ENCODE measurements around the gene ATP8A1.

The ATP8A1 gene

DNA sequence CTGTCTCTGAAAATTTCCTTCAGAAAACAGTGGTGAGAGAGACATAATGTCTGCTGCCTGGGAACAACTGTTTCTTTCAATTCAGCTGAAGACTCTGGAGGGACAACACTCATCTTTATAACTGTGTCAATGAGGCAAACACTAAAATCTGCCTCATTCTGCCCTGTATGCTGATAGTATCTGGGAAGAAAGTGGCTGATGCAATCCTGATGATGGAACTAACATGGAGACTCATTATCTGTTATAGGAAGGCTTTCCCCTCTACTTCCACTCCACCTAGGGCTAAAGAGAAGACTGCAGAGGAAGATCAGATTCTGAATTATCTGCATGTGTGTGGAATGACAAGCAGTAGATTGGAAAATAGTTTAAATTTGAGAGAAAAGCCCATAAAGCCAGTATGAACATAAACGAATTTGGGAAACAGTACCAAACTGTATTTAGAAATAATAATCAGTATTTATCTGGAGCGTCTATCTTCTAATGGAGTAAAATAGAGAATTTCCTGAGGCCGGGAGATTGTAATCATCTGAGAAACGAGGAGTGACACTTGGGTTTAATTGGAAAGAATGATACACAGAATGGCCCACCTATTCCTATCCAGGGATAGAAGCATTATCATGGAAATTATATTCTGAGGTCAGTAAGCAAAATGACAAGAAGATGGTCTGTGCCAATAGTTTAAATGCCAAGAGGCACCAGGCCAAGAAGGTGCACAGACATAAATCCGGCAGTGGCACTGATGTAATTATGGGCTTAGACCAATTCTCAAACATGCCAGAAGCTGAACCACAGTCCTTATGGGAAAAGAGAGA is 174.2 kb downstream of the ATP8A1 start:
- Histone ChIP-seq H3K4me1 (ENCODE audit: insufficient read depth, insufficient read length) (peaks cover 3% of the 10 kb centered on the region), H3K36me3 (ENCODE audit: insufficient read depth, insufficient read length, low read length) (no peaks in the 10 kb centered on the region), H3K27me3 (ENCODE audit: insufficient read depth, insufficient read length) (no peaks in the 10 kb centered on the region), H3K9ac (ENCODE audit: insufficient read length, low read depth) (no peak overlapping the region), H3K4me3 (ENCODE audit: insufficient read length, low read depth) (no peak overlapping the region), H3K9me3 (ENCODE audit: insufficient read depth, low read length) (no peaks in the 10 kb centered on the region)
- no peak for DNase-seq (ENCODE audit: low read depth, low spot score)
- TF ChIP-seq SUZ12 (IDR thresholded peaks at IDR 0.05; ENCODE audit: extremely low read depth, insufficient read depth, insufficient read length) (no peak), ZNF274 (IDR thresholded peaks at IDR 0.05; ENCODE audit: low read depth, low read length) (no peak), YY1 (IDR thresholded peaks at IDR 0.05; ENCODE audit: insufficient read depth, insufficient read length) (no peak)

DNA sequence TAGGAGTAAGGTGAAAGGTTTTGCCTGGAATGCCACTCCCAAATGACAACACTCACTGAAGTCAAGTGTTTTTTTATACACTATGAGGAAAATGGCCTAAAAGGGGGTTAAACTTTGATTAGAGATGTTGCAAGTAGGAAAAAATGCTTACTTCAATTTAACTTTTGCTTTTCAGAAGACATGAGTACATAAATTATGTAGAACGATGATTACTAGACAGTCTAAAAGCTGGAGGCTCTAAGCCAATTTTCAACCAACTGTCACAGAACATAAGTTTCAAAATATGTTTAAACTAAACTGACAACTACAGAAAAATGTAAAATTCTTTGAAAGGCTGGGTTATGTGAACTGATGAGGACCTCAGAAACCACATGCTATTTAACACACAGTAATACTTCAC is 176.2 kb downstream of the ATP8A1 start:
- DNase-seq (ENCODE audit: low read depth, low spot score): no peak
- TF ChIP-seq SUZ12 (IDR thresholded peaks at IDR 0.05; ENCODE audit: extremely low read depth, insufficient read depth, insufficient read length): no peak
- TF ChIP-seq ZNF274 (IDR thresholded peaks at IDR 0.05; ENCODE audit: low read depth, low read length): no peak
- Histone ChIP-seq H3K36me3 (ENCODE audit: insufficient read depth, insufficient read length, low read length) (no peaks in the 10 kb centered on the region), H3K27me3 (ENCODE audit: insufficient read depth, insufficient read length) (no peaks in the 10 kb centered on the region), H3K9me3 (ENCODE audit: insufficient read depth, low read length) (no peaks in the 10 kb centered on the region), H3K9ac (ENCODE audit: insufficient read length, low read depth) (no peak overlapping the region), H3K4me1 (ENCODE audit: insufficient read depth, insufficient read length) (peaks cover 3% of the 10 kb centered on the region), H3K4me3 (ENCODE audit: insufficient read length, low read depth) (no peak overlapping the region)

GRCh38 chr4:42480281-42480680 is 176.6 kb downstream of the ATP8A1 start:
- no peaks in the 10 kb centered on the region for H3K9me3 ChIP-seq (ENCODE audit: insufficient read depth, low read length)
- TF ChIP-seq ZNF274 (IDR thresholded peaks at IDR 0.05; ENCODE audit: low read depth, low read length) (no peak), SUZ12 (IDR thresholded peaks at IDR 0.05; ENCODE audit: extremely low read depth, insufficient read depth, insufficient read length) (no peak), YY1 (IDR thresholded peaks at IDR 0.05; ENCODE audit: insufficient read depth, insufficient read length) (no peak)
- H3K9ac ChIP-seq (ENCODE audit: insufficient read length, low read depth): no peak overlapping the region
- no peak overlapping the region for H3K4me3 ChIP-seq (ENCODE audit: insufficient read length, low read depth)
- no peaks in the 10 kb centered on the region for H3K36me3 ChIP-seq (ENCODE audit: insufficient read depth, insufficient read length, low read length)
- no peaks in the 10 kb centered on the region for H3K27me3 ChIP-seq (ENCODE audit: insufficient read depth, insufficient read length)
- H3K4me1 ChIP-seq (ENCODE audit: insufficient read depth, insufficient read length): peaks cover 3% of the 10 kb centered on the region
- no peak for DNase-seq (ENCODE audit: low read depth, low spot score)

GRCh38 chr4:42478946-42479345 is 178.0 kb downstream of the ATP8A1 start:
- Histone ChIP-seq H3K4me3 (ENCODE audit: insufficient read length, low read depth) (no peak overlapping the region), H3K27me3 (ENCODE audit: insufficient read depth, insufficient read length) (no peaks in the 10 kb centered on the region), H3K36me3 (ENCODE audit: insufficient read depth, insufficient read length, low read length) (no peaks in the 10 kb centered on the region), H3K4me1 (ENCODE audit: insufficient read depth, insufficient read length) (peaks cover 3% of the 10 kb centered on the region), H3K9me3 (ENCODE audit: insufficient read depth, low read length) (no peaks in the 10 kb centered on the region), H3K9ac (ENCODE audit: insufficient read length, low read depth) (no peak overlapping the region)
- no peak for DNase-seq (ENCODE audit: low read depth, low spot score)
- TF ChIP-seq ZNF274 (IDR thresholded peaks at IDR 0.05; ENCODE audit: low read depth, low read length) (no peak), SUZ12 (IDR thresholded peaks at IDR 0.05; ENCODE audit: extremely low read depth, insufficient read depth, insufficient read length) (no peak), YY1 (IDR thresholded peaks at IDR 0.05; ENCODE audit: insufficient read depth, insufficient read length) (no peak)

DNA sequence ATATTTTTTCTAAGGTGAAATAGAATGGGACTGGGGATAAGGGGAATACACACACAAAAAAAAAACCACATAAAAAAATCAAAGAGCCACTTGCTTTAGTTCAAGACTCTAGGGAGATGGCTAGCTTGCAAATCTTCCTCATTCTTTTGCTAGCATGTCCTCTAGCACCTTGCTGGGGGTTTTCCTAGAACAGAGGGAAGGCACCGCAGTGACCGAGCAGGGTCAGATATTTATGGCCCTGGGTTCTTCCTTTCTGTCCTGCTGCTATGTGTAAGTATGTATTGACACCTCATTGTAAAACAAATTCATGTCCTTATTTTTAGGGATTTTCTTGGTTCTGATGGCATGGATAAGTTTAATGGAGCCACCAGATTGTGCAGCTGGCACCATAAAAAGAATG is 178.4 kb downstream of the ATP8A1 start:
- H3K27me3 ChIP-seq (ENCODE audit: insufficient read depth, insufficient read length): no peaks in the 10 kb centered on the region
- H3K9ac ChIP-seq (ENCODE audit: insufficient read length, low read depth): no peak overlapping the region
- no peak for DNase-seq (ENCODE audit: low read depth, low spot score)
- H3K36me3 ChIP-seq (ENCODE audit: insufficient read depth, insufficient read length, low read length): no peaks in the 10 kb centered on the region
- no peak overlapping the region for H3K4me3 ChIP-seq (ENCODE audit: insufficient read length, low read depth)
- no peaks in the 10 kb centered on the region for H3K9me3 ChIP-seq (ENCODE audit: insufficient read depth, low read length)
- TF ChIP-seq YY1 (IDR thresholded peaks at IDR 0.05; ENCODE audit: insufficient read depth, insufficient read length) (no peak), ZNF274 (IDR thresholded peaks at IDR 0.05; ENCODE audit: low read depth, low read length) (no peak), SUZ12 (IDR thresholded peaks at IDR 0.05; ENCODE audit: extremely low read depth, insufficient read depth, insufficient read length) (no peak)
- peaks cover 3% of the 10 kb centered on the region for H3K4me1 ChIP-seq (ENCODE audit: insufficient read depth, insufficient read length)

GRCh38 chr4:42474406-42474805 is 182.5 kb downstream of the ATP8A1 start:
- Histone ChIP-seq H3K4me3 (ENCODE audit: insufficient read length, low read depth) (no peak overlapping the region), H3K4me1 (ENCODE audit: insufficient read depth, insufficient read length) (no peaks in the 10 kb centered on the region), H3K27me3 (ENCODE audit: insufficient read depth, insufficient read length) (no peaks in the 10 kb centered on the region), H3K9ac (ENCODE audit: insufficient read length, low read depth) (no peak overlapping the region), H3K9me3 (ENCODE audit: insufficient read depth, low read length) (no peaks in the 10 kb centered on the region), H3K36me3 (ENCODE audit: insufficient read depth, insufficient read length, low read length) (no peaks in the 10 kb centered on the region)
- DNase-seq (ENCODE audit: low read depth, low spot score): no peak
- TF ChIP-seq YY1 (IDR thresholded peaks at IDR 0.05; ENCODE audit: insufficient read depth, insufficient read length): no peak
- TF ChIP-seq ZNF274 (IDR thresholded peaks at IDR 0.05; ENCODE audit: low read depth, low read length): no peak
- TF ChIP-seq SUZ12 (IDR thresholded peaks at IDR 0.05; ENCODE audit: extremely low read depth, insufficient read depth, insufficient read length): no peak

DNA sequence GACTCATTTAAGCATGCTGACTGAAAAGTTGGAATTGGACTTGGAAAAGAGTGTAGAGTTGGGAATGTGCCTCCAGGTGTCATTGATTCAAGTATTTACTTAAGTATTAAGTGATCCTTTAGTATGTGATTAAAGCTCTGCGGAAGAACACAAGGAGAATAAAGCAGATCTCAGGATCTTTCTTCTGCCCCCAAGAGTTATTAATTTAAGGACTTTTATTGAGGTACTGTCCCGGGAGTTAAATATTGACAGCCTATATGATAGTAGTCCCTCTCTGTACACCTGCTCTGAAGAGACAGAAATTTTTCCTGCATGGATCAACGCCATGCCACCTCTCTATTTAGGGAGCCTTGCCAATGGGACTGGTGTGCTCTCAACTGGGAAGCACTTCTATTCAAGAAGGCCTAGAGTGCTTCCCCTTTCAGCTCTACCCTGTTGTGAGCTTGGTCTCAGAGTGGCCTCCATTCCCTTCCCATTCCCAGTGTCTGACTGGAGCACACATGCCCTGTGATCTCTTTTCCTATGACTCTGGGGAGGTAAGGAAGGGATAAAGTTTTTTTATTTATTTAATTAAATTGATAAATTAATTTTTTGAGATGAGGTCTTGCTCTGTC is 183.7 kb downstream of the ATP8A1 start:
- Histone ChIP-seq H3K9ac (ENCODE audit: insufficient read length, low read depth) (no peak overlapping the region), H3K4me3 (ENCODE audit: insufficient read length, low read depth) (no peak overlapping the region), H3K36me3 (ENCODE audit: insufficient read depth, insufficient read length, low read length) (no peaks in the 10 kb centered on the region), H3K4me1 (ENCODE audit: insufficient read depth, insufficient read length) (no peaks in the 10 kb centered on the region), H3K27me3 (ENCODE audit: insufficient read depth, insufficient read length) (no peaks in the 10 kb centered on the region), H3K9me3 (ENCODE audit: insufficient read depth, low read length) (no peaks in the 10 kb centered on the region)
- DNase-seq (ENCODE audit: low read depth, low spot score): no peak
- TF ChIP-seq SUZ12 (IDR thresholded peaks at IDR 0.05; ENCODE audit: extremely low read depth, insufficient read depth, insufficient read length) (no peak), YY1 (IDR thresholded peaks at IDR 0.05; ENCODE audit: insufficient read depth, insufficient read length) (no peak), ZNF274 (IDR thresholded peaks at IDR 0.05; ENCODE audit: low read depth, low read length) (no peak)

Data from NT2/D1 (cell line).